Neuronal stem cell (in vitro differentiated cells): ENCODE measurements around the gene ENTPD6.

Experiments
- DNase-seq: peaks from one replicate; pipeline ENCODE4 v3.0.0-alpha.2; 2013; ENCODE audit warnings: low spot score
- H2AFZ ChIP-seq: one replicate; pipeline ENCODE4 v1.6.1; 2013; ENCODE audit warnings: mild to moderate bottlenecking, low read length, inconsistent platforms
- H2AK5ac ChIP-seq: 2 replicates; pipeline ENCODE4 v1.6.1; 2013; ENCODE audit warnings: low read depth, mild to moderate bottlenecking, inconsistent platforms, low read length, moderate library complexity, mixed read lengths
- H2BK120ac ChIP-seq: 2 replicates; pipeline ENCODE4 v1.6.1; 2013; ENCODE audit warnings: low read depth, mild to moderate bottlenecking, inconsistent platforms, low read length, moderate library complexity, mixed read lengths
- H2BK12ac ChIP-seq: one replicate; pipeline ENCODE4 v1.6.1; 2013; ENCODE audit warnings: low read length, inconsistent platforms
- H2BK15ac ChIP-seq: 2 replicates; pipeline ENCODE4 v1.6.1; 2013; ENCODE audit warnings: mild to moderate bottlenecking, low read length, inconsistent platforms, mixed read lengths
- H2BK5ac ChIP-seq: one replicate; pipeline ENCODE4 v1.6.1; 2013; ENCODE audit warnings: inconsistent platforms, mild to moderate bottlenecking, low read length, moderate library complexity
- H3K14ac ChIP-seq: one replicate; pipeline ENCODE4 v1.6.1; 2013; ENCODE audit warnings: low read length, inconsistent platforms
- H3K18ac ChIP-seq: 2 replicates; pipeline ENCODE4 v1.6.1; 2013; ENCODE audit warnings: low read length, inconsistent platforms
- H3K23ac ChIP-seq: 2 replicates; pipeline ENCODE4 v1.6.1; 2013; ENCODE audit warnings: low read depth, mild to moderate bottlenecking, mixed read lengths, low read length, inconsistent platforms; ENCODE audit not compliant: poor library complexity
- H3K27ac ChIP-seq: replicated peaks from 3 replicates; pipeline ENCODE4 v1.5.1; 2013; ENCODE audit warnings: low read length, inconsistent platforms
- H3K27me3 ChIP-seq, 3 experiments: 2 replicates each; pipeline ENCODE4 v1.6.1; 2013; ENCODE audit warnings: low read length in 3 of 3, mild to moderate bottlenecking in 2 of 3, inconsistent platforms in 1 of 3, low read depth in 1 of 3, mixed read lengths in 1 of 3, moderate library complexity in 1 of 3; ENCODE audit not compliant: control insufficient read depth in 3 of 3, insufficient read depth in 3 of 3
- H3K36me3 ChIP-seq, 2 donors: replicated peaks in 1 of 2; 2 replicates each; pipeline ENCODE4 v1.6.1; 2013; ENCODE audit warnings: low read length in 2 of 2; ENCODE audit not compliant: control insufficient read depth in 2 of 2, insufficient read depth in 2 of 2
- H3K4ac ChIP-seq: 2 replicates; pipeline ENCODE4 v1.6.1; 2013; ENCODE audit warnings: inconsistent platforms, mild to moderate bottlenecking, low read length, moderate library complexity
- H3K4me1 ChIP-seq, 2 donors: 1 replicate in 1 of 2; 2 replicates in 1 of 2; pipeline ENCODE4 v1.6.1; 2013; ENCODE audit warnings: low read length in 2 of 2, low read depth in 1 of 2; ENCODE audit not compliant: control insufficient read depth in 2 of 2, insufficient read depth in 1 of 2
- H3K4me2 ChIP-seq: one replicate; pipeline ENCODE4 v1.6.1; 2013; ENCODE audit warnings: mild to moderate bottlenecking, low read length, inconsistent platforms; ENCODE audit not compliant: insufficient read depth, poor library complexity, severe bottlenecking
- H3K4me3 ChIP-seq, 2 donors: 2 replicates each; pipeline ENCODE4 v1.5.1; 2013; ENCODE audit warnings: low read length in 2 of 2, mild to moderate bottlenecking in 2 of 2, inconsistent platforms in 1 of 2, moderate library complexity in 1 of 2
- H3K79me1 ChIP-seq: one replicate; pipeline ENCODE4 v1.6.1; 2013; ENCODE audit warnings: low read depth, mild to moderate bottlenecking, inconsistent platforms, low read length, moderate library complexity
- H3K9ac ChIP-seq: one replicate; pipeline ENCODE4 v1.6.1; 2013; ENCODE audit warnings: mild to moderate bottlenecking, low read depth, low read length, inconsistent platforms; ENCODE audit not compliant: poor library complexity
- H3K9me3 ChIP-seq, 2 donors: replicated peaks in 1 of 2; 2 replicates each; pipeline versions ENCODE3 to v1.6.1; 2013; ENCODE audit warnings: low read length in 2 of 2, mild to moderate bottlenecking in 2 of 2, inconsistent platforms in 1 of 2, low read depth in 1 of 2, mixed read lengths in 1 of 2, moderate library complexity in 1 of 2; ENCODE audit not compliant: control insufficient read depth in 2 of 2, insufficient read depth in 1 of 2
- H4K8ac ChIP-seq: one replicate; pipeline ENCODE4 v1.6.1; 2013; ENCODE audit warnings: low read depth, mild to moderate bottlenecking, inconsistent platforms, low read length, moderate library complexity
- H4K91ac ChIP-seq: one replicate; pipeline ENCODE4 v1.6.1; 2013; ENCODE audit warnings: low read length, low read depth, mild to moderate bottlenecking, inconsistent platforms; ENCODE audit not compliant: poor library complexity
- WGBS, 2 donors: extraction: QIAGEN DNeasy Blood & Tissue Kit; methylation state at CpG; one replicate each; pipeline ENCODE4 v1.1.7; 2013; ENCODE audit warnings: missing lambda C conversion rate in 2 of 2, mixed read lengths in 1 of 2; ENCODE audit not compliant: insufficient read length in 2 of 2, insufficient replicate concordance in 1 of 2; ENCODE audit errors: extremely low coverage in 2 of 2; 5-methylcytosine and 5-hydroxymethylcytosine counted together

ENTPD6 gene

DNA sequence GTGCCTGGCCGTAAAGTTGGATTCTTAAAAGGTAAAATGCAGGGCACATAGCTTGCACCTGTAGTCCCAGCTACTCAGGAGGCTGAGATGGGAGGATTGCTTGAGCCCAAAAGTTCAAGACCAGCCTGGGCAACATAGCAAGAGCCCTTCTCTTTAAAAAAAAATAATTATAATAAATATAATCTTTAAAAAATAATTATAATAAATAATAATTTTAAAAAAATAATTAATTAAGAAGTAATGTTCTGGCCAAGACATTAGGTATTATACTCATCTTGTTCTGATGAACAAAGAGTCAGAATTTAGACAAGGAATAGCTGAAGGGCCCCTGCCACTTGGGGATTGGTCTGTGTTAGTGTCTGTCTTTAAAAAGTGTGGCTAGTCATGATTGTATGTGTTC is 13.9 kb downstream of the ENTPD6 start:
- no CpG with 5 or more reads among the region's 1 CpG for WGBS, 2 donors
- no peak overlapping the region for H2BK120ac ChIP-seq

DNA sequence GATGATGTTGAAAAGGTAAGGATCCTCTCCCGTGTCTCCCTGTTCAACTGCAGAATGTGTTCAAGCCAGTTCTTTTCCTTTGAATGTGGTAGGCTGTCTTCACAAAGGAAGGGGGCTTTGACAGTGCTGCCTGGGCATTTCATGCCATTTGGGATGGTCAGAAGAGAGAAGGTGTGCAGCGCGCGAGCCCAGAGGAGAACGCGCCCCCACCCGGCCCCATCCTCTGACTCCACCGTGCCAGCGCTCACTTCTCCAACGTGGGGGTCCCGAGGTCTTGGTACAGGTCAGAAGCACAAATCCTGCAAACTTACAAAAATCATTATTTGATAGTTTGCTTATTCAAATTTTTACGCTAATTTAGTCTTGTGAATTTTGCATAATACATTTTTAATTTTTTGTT is 14.4 kb downstream of the ENTPD6 start:
- WGBS, 2 donors = no CpG with 5 or more reads among the region's 12 CpGs
- Histone ChIP-seq H3K4me3 (no peak overlapping the region), H3K36me3 (peaks cover 15 to 49% of the 10 kb centered on the region in 2 donors), H2BK120ac (no peak overlapping the region), H4K91ac (no peak overlapping the region), H2BK12ac (no peak overlapping the region), H2AFZ (no peak overlapping the region), H3K23ac (no peak overlapping the region), H3K18ac (no peak overlapping the region), H3K4ac (no peak overlapping the region), H2AK5ac (no peak overlapping the region), H3K79me1 (peaks cover 20% of the 10 kb centered on the region), H4K8ac (no peak overlapping the region), H3K9me3 (peaks cover 0 to 2% of the 10 kb centered on the region in 2 donors), H3K27ac (no peak overlapping the region), H2BK5ac (no peak overlapping the region), H3K9ac (no peak overlapping the region), H2BK15ac (no peak overlapping the region), H3K4me1 (peaks cover 0 to 10% of the 10 kb centered on the region in 2 donors), H3K4me2 (no peak overlapping the region), H3K14ac (no peak overlapping the region), H3K27me3 (no peaks in the 10 kb centered on the region)
- no peak for DNase-seq

More for the DNA sequence above, 13.9 kb downstream of the ENTPD6 start:
- no peak overlapping the region for H3K14ac ChIP-seq
- H2AK5ac ChIP-seq = no peak overlapping the region
- peaks cover 20% of the 10 kb centered on the region for H3K79me1 ChIP-seq
- H3K23ac ChIP-seq = no peak overlapping the region
- no peak overlapping the region for H2AFZ ChIP-seq
- H3K4me1 ChIP-seq = peaks cover 0 to 12% of the 10 kb centered on the region in 2 donors
- no peak overlapping the region for H4K91ac ChIP-seq
- H3K9ac ChIP-seq = no peak overlapping the region
- no peak overlapping the region for H4K8ac ChIP-seq
- H3K36me3 ChIP-seq = peaks cover 15 to 44% of the 10 kb centered on the region in 2 donors
- no peak overlapping the region for H2BK15ac ChIP-seq
- no peak overlapping the region for H3K27ac ChIP-seq
- H2BK12ac ChIP-seq = no peak overlapping the region
- H3K4ac ChIP-seq = no peak overlapping the region
- DNase-seq = no peak
- H3K4me3 ChIP-seq = no peak overlapping the region
- H3K18ac ChIP-seq = no peak overlapping the region
- H3K9me3 ChIP-seq = peaks cover 0 to 2% of the 10 kb centered on the region in 2 donors
- no peak overlapping the region for H3K4me2 ChIP-seq
- no peak overlapping the region for H2BK5ac ChIP-seq
- H3K27me3 ChIP-seq = no peaks in the 10 kb centered on the region

DNA sequence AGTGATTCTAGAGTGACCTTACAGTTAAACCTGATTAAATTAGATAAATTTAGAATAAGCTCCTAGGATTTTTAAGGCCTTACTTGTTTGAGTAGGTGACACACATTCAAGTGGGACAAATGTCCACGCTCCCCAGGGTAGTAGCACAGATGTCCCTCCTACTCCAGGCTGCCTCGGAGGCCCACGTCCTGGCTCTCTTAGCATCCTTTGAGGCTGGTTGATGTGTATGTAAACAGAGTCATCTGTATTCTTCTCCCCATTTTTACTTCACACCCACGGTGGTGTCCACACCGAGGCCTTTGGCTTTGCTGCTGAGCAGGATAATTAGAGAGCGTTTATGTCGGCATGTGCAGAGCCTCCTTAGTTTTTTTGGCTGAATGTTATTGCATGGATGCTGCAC is 15.8 kb downstream of the ENTPD6 start:
- H3K23ac ChIP-seq = no peak overlapping the region
- H3K9me3 ChIP-seq = no peaks in the 10 kb centered on the region
- no peak overlapping the region for H4K91ac ChIP-seq
- H3K4me3 ChIP-seq = no peak overlapping the region
- no peak overlapping the region for H2AK5ac ChIP-seq
- H2BK15ac ChIP-seq = no peak overlapping the region
- H2BK120ac ChIP-seq = no peak overlapping the region
- no peak overlapping the region for H2BK5ac ChIP-seq
- H2BK12ac ChIP-seq = no peak overlapping the region
- H3K4me2 ChIP-seq = no peak overlapping the region
- H4K8ac ChIP-seq = no peak overlapping the region
- no peak overlapping the region for H3K9ac ChIP-seq
- DNase-seq = no peak
- H3K14ac ChIP-seq = no peak overlapping the region
- no peak overlapping the region for H3K18ac ChIP-seq
- H3K27ac ChIP-seq = no peak overlapping the region
- H3K79me1 ChIP-seq = peaks cover 9% of the 10 kb centered on the region
- WGBS, 2 donors = no CpG with 5 or more reads among the region's 7 CpGs
- peaks cover 20 to 62% of the 10 kb centered on the region in 2 donors for H3K36me3 ChIP-seq
- H3K4ac ChIP-seq = no peak overlapping the region
- no peaks in the 10 kb centered on the region for H3K27me3 ChIP-seq
- H3K4me1 ChIP-seq = no peaks in the 10 kb centered on the region
- no peak overlapping the region for H2AFZ ChIP-seq

DNA sequence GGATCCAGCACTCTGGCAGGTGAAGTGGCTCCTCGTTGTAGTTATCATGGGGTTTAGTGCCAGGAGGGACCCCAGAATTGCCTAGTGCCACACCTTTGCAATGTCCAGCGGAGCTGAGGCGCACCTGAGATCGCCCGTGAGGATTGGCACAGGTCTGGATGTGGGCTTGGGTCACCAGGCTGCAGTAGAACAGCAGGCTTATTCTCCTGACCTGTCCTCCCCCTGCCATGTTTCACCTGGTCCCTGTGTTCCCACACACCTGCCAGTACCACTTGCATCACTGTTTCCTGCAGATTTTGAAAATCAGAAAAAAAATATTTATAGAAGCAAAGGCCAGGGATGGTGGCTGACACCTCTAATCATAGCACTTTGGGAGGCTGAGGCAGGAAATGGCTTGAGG is 16.7 kb downstream of the ENTPD6 start:
- H3K14ac ChIP-seq = no peak overlapping the region
- H2BK12ac ChIP-seq = no peak overlapping the region
- no peaks in the 10 kb centered on the region for H3K4me1 ChIP-seq
- H2BK15ac ChIP-seq = no peak overlapping the region
- no peaks in the 10 kb centered on the region for H3K9me3 ChIP-seq
- no CpG with 5 or more reads among the region's 5 CpGs for WGBS, 2 donors
- H3K4ac ChIP-seq = no peak overlapping the region
- H3K9ac ChIP-seq = no peak overlapping the region
- DNase-seq = no peak
- no peak overlapping the region for H3K18ac ChIP-seq
- no peak overlapping the region for H3K27ac ChIP-seq
- H4K8ac ChIP-seq = no peak overlapping the region
- no peak overlapping the region for H4K91ac ChIP-seq
- H3K27me3 ChIP-seq = no peaks in the 10 kb centered on the region
- no peak overlapping the region for H2BK120ac ChIP-seq
- no peak overlapping the region for H2AFZ ChIP-seq
- H3K79me1 ChIP-seq = peaks cover 5% of the 10 kb centered on the region
- H3K4me2 ChIP-seq = no peak overlapping the region
- peaks cover 25 to 71% of the 10 kb centered on the region in 2 donors for H3K36me3 ChIP-seq
- no peak overlapping the region for H2AK5ac ChIP-seq
- no peak overlapping the region for H2BK5ac ChIP-seq
- H3K4me3 ChIP-seq = no peak overlapping the region
- no peak overlapping the region for H3K23ac ChIP-seq
